ENCODE measurements around the gene AVPR2. TPM values are rescaled to one million over a fixed set of nuclear protein-coding genes. Genes with fewer than 3 reads are reported as not detected.

AVPR2 gene
- polyA plus RNA-seq, 2 of the 4 experiments (the other 2 are of a cell fraction): not detected

- TF ChIP-seq FOSL2 (IDR thresholded peaks at IDR 0.05) (no peak), FOSL2 (CRISPR knock-in tag; IDR thresholded peaks at IDR 0.05) (no peak), POLR2A (IDR thresholded peaks at IDR 0.05; ENCODE audit: low read length) (no peak), RAD21 (conservative IDR thresholded peaks at IDR 0.05 in 1 of 2, IDR thresholded peaks at IDR 0.05 in 1 of 2) (no peak), USF2 (IDR thresholded peaks at IDR 0.05) (no peak), POLR2AphosphoS2 (conservative IDR thresholded peaks at IDR 0.05; ENCODE audit: low read length) (no peak), EHMT2 (IDR thresholded peaks at IDR 0.05; ENCODE audit: low read depth) (no peak), ATOH8 (CRISPR knock-in tag; IDR thresholded peaks at IDR 0.05; ENCODE audit: low read depth) (no peak), REST (IDR thresholded peaks at IDR 0.05) (no peak), CEBPB (IDR thresholded peaks at IDR 0.05) (no peak), HES2 (IDR thresholded peaks at IDR 0.05) (no peak), CHD2 (IDR thresholded peaks at IDR 0.05; ENCODE audit: low read length, partially characterized antibody) (no peak), PHF8 (IDR thresholded peaks at IDR 0.05; ENCODE audit: borderline replicate concordance, low read depth) (no peak), NFE2L2 (conservative IDR thresholded peaks at IDR 0.05; ENCODE audit: low read length) (no peak), KDM5A (IDR thresholded peaks at IDR 0.05) (no peak), RFX5 (IDR thresholded peaks at IDR 0.05) (no peak), TP53 (CRISPR knock-in tag; IDR thresholded peaks at IDR 0.05) (no peak), EP300 (IDR thresholded peaks at IDR 0.05) (no peak), NR3C1 (IDR thresholded peaks at IDR 0.05) (no peak), CBX8 (IDR thresholded peaks at IDR 0.05) (no peak), MAFK (IDR thresholded peaks at IDR 0.05; ENCODE audit: partially characterized antibody) (no peak)
- H3K4me2 ChIP-seq: no peak overlapping the region
- FAIRE-seq (peak; percentile 86), DNase-seq (ENCODE audit: low read depth in 1 of 2, low spot score in 1 of 2) (no peak), ATAC-seq (no peak)
- CTCF ChIA-PET: interaction anchor here (0.6 to 25.1 kb wide), 5 partner anchors 7 to 175 kb away, joined by 3 to 363 read pairs (median 4); partner anchors contain the start of genes ARHGAP4, NAA10 and RENBP
- H3K4me3 ChIP-seq: no peak overlapping the region
- no peak overlapping the region for H3K27ac ChIP-seq
- WGBS (ENCODE audit: missing lambda C conversion rate): 68% methylated on average over 10 of the region's 10 CpGs
- POLR2A ChIA-PET: no interaction called here
- H3K4me1 ChIP-seq: peaks cover 5% of the 10 kb centered on the region; the same call in 1 of the 3 replicates
- no peaks in the 10 kb centered on the region for H3K9me3 ChIP-seq
Measured at GRCh38 chrX:153938226-153938786, 33.8 kb downstream of the AVPR2 start.

- Histone ChIP-seq H3K4me3 (no peak overlapping the region), H3K4me1 (no peaks in the 10 kb centered on the region), H3K9me3 (no peaks in the 10 kb centered on the region), H3K27ac (no peak overlapping the region), H3K4me2 (no peak overlapping the region)
- ChIA-PET POLR2A (interaction anchor here (0.8 to 1.2 kb wide), 2 partner anchors 10 to 11 kb away, joined by 3 read pairs; no protein-coding TSS in a partner anchor), CTCF (interaction anchor here (1.2 to 25.1 kb wide), 4 partner anchors 6 to 175 kb away, joined by 4 to 363 read pairs (median 186); partner anchors contain the start of genes ARHGAP4, NAA10, PLXNB3 and RENBP)
- WGBS (ENCODE audit: missing lambda C conversion rate): 60% methylated on average over 7 of the region's 7 CpGs
- no peak for ATAC-seq
- no peak for FAIRE-seq
- no peak for DNase-seq (ENCODE audit: low read depth in 1 of 2, low spot score in 1 of 2)
- no peak for TF ChIP-seq CEBPB (IDR thresholded peaks at IDR 0.05)
- TF ChIP-seq EHMT2 (IDR thresholded peaks at IDR 0.05; ENCODE audit: low read depth): no peak
- no peak for TF ChIP-seq REST (IDR thresholded peaks at IDR 0.05)
- TF ChIP-seq TFCP2L1 (CRISPR knock-in tag; IDR thresholded peaks at IDR 0.05): no peak
- TF ChIP-seq NFE2L2 (conservative IDR thresholded peaks at IDR 0.05; ENCODE audit: low read length): no peak
- no peak for TF ChIP-seq PBX3 (IDR thresholded peaks at IDR 0.05)
- no peak for TF ChIP-seq FOXS1 (CRISPR knock-in tag; IDR thresholded peaks at IDR 0.05)
- TF ChIP-seq RARB (CRISPR knock-in tag; IDR thresholded peaks at IDR 0.05): no peak
- no peak for TF ChIP-seq KDM5A (IDR thresholded peaks at IDR 0.05)
- no peak for TF ChIP-seq JUNB (IDR thresholded peaks at IDR 0.05)
- TF ChIP-seq ZFP36 (IDR thresholded peaks at IDR 0.05; ENCODE audit: borderline replicate concordance, partially characterized antibody): no peak
- TF ChIP-seq CHD2 (IDR thresholded peaks at IDR 0.05; ENCODE audit: low read length, partially characterized antibody): no peak
- no peak for TF ChIP-seq HOXB13 (CRISPR knock-in tag; IDR thresholded peaks at IDR 0.05; ENCODE audit: low read depth)
Measured at GRCh38 chrX:153939573-153939972, 35.1 kb downstream of the AVPR2 start.
